ENCODE data around the gene HOXA9. TPM values are rescaled to one million over a fixed set of nuclear protein-coding genes. Genes with fewer than 3 reads are reported as not detected.

The HOXA9 gene
- total RNA-seq, 1 donor from 2014 or later: not detected

DNA sequence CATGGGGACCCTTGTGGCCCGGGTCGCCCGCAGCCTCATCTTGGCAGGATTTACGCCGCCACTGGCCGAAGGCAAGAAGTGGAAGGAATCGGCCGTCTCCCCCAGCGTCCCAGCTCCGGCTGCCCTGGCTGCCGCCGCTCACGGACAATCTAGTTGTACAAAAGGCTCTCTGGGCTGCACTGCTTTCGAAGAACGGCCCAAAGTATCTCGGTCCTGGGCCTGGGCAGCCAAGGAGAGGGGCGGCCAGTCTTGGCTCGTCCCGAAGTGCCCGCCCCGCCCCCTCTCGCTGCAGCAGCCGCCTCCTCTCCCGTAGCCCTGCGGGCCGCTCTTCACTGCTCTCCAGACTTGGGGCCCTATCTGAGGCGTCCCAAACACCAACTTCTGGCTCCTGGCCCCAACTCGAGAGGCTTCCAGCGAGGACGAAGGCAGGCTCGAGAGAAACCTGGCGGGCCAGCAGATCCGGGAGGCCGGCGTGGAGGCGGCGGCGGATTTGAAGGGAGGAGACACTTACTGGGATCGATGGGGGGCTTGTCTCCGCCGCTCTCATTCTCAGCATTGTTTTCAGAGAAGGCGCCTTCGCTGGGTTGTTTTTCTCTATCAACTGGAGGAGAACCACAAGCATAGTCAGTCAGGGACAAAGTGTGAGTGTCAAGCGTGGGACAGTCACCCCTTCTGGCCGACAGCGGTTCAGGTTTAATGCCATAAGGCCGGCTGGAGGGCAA lies 809 bp downstream of the HOXA9 start:
- FAIRE-seq (no peak), DNase-seq (ENCODE audit: low read depth) (no peak)
- Histone ChIP-seq H3K27me3 (ENCODE audit: control insufficient read depth, insufficient read depth, low read length) (peaks cover 75% of the 10 kb centered on the region), H3K36me3 (ENCODE audit: control insufficient read depth, insufficient read depth, low read length) (no peaks in the 10 kb centered on the region), H3K4me3 (ENCODE audit: low read depth, low read length) (no peak overlapping the region)
- TF ChIP-seq, protein P1, sequence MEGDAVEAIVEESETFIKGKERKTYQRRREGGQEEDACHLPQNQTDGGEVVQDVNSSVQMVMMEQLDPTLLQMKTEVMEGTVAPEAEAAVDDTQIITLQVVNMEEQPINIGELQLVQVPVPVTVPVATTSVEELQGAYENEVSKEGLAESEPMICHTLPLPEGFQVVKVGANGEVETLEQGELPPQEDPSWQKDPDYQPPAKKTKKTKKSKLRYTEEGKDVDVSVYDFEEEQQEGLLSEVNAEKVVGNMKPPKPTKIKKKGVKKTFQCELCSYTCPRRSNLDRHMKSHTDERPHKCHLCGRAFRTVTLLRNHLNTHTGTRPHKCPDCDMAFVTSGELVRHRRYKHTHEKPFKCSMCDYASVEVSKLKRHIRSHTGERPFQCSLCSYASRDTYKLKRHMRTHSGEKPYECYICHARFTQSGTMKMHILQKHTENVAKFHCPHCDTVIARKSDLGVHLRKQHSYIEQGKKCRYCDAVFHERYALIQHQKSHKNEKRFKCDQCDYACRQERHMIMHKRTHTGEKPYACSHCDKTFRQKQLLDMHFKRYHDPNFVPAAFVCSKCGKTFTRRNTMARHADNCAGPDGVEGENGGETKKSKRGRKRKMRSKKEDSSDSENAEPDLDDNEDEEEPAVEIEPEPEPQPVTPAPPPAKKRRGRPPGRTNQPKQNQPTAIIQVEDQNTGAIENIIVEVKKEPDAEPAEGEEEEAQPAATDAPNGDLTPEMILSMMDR (IDR thresholded peaks at IDR 0.05; ENCODE audit: insufficient read depth, low read length, severe bottlenecking): no peak

DNA sequence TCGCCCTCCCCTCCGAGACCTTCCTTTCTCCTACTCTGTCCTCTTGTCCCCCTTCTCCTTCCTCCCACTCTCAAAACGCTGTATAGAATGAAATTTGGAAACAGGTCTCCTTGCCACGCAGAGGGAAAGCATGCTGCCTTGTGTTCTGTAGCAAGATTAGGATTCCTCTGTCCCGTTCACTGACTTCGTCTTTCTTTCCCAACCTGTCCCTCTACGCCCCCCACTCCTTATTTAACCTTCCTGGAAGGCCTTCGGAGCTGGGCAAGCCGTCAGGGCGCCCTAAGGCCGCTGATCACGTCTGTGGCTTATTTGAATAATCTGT lies 1.3 kb downstream of the HOXA9 start:
- DNase-seq (ENCODE audit: low read depth) (no peak), FAIRE-seq (no peak)
- TF ChIP-seq, protein P1 (IDR thresholded peaks at IDR 0.05; ENCODE audit: insufficient read depth, low read length, severe bottlenecking): no peak
- Histone ChIP-seq H3K27me3 (ENCODE audit: control insufficient read depth, insufficient read depth, low read length) (peaks cover 77% of the 10 kb centered on the region), H3K36me3 (ENCODE audit: control insufficient read depth, insufficient read depth, low read length) (no peaks in the 10 kb centered on the region), H3K4me3 (ENCODE audit: low read depth, low read length) (no peak overlapping the region)

DNA sequence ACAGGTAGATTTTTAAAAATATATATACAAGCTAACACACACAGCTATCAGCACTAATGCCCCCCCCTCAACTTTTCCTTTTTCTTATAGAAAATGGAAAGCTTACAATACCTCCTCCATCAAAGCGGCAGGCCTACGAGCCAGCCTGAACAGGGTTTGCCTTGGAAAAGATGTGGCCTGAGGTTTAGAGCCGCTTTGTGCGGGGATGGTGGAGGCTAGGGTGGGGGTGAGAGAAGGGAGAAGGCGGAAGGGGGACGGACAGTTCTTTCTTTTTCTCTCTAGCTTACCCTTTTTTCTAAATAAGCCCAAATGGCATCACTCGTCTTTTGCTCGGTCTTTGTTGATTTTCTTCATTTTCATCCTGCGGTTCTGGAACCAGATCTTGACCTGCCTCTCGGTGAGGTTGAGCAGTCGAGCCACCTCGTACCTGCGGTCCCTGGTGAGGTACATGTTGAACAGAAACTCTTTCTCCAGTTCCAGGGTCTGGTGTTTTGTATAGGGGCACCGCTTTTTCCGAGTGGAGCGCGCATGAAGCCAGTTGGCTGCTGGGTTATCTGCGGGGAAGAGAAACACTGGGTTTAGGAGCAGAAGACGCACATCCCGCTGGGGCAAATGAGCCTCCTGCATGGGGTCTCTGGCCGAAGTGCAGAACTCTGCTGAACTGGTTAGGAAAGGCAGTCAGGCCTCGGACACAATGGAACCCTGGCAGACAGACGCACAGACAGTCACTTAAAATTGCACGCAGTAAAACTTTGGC lies 1.9 kb downstream of the HOXA9 start:
- FAIRE-seq (no peak), DNase-seq (ENCODE audit: low read depth) (no peak)
- peaks cover 78% of the 10 kb centered on the region for H3K27me3 ChIP-seq (ENCODE audit: control insufficient read depth, insufficient read depth, low read length)
- TF ChIP-seq, protein P1 (IDR thresholded peaks at IDR 0.05; ENCODE audit: insufficient read depth, low read length, severe bottlenecking): no peak
- no peaks in the 10 kb centered on the region for H3K36me3 ChIP-seq (ENCODE audit: control insufficient read depth, insufficient read depth, low read length)
- no peak overlapping the region for H3K4me3 ChIP-seq (ENCODE audit: low read depth, low read length)

DNA sequence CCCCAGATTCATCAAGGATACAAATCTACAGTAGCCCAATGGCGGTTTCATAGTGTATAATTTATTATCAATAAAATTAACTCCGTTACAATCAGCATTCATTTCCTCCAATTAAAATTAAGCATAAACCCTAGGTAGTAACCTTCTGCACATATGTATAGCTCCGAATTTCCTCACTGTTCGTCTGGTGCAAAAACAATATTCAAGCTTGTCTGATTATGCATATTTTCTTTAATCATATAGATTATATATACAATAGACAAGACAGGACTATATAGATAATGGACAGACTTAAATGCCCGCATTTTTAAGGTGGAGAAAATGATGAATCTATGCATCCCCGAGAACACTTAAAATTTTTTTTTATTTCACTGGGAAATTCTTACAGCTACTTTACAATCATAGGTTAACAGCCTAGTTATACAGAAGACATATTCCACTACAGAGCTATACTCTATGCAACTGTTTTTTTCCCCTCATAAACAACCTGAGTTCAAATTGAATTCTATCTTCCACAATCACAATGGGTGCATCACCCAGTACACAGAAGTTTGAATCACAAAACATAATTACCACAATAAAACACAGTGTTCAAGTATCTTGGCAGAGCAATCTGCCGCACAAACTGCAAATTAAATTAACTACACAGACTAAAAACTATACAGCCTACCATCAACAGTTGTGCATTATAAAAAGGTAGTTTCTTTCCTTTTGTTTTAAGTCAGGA lies 2.6 kb downstream of the HOXA9 start:
- DNase-seq (ENCODE audit: low read depth): no peak
- Histone ChIP-seq H3K36me3 (ENCODE audit: control insufficient read depth, insufficient read depth, low read length) (no peaks in the 10 kb centered on the region), H3K27me3 (ENCODE audit: control insufficient read depth, insufficient read depth, low read length) (peaks cover 78% of the 10 kb centered on the region), H3K4me3 (ENCODE audit: low read depth, low read length) (no peak overlapping the region)
- no peak for FAIRE-seq
- TF ChIP-seq, protein P1 (IDR thresholded peaks at IDR 0.05; ENCODE audit: insufficient read depth, low read length, severe bottlenecking): no peak

DNA sequence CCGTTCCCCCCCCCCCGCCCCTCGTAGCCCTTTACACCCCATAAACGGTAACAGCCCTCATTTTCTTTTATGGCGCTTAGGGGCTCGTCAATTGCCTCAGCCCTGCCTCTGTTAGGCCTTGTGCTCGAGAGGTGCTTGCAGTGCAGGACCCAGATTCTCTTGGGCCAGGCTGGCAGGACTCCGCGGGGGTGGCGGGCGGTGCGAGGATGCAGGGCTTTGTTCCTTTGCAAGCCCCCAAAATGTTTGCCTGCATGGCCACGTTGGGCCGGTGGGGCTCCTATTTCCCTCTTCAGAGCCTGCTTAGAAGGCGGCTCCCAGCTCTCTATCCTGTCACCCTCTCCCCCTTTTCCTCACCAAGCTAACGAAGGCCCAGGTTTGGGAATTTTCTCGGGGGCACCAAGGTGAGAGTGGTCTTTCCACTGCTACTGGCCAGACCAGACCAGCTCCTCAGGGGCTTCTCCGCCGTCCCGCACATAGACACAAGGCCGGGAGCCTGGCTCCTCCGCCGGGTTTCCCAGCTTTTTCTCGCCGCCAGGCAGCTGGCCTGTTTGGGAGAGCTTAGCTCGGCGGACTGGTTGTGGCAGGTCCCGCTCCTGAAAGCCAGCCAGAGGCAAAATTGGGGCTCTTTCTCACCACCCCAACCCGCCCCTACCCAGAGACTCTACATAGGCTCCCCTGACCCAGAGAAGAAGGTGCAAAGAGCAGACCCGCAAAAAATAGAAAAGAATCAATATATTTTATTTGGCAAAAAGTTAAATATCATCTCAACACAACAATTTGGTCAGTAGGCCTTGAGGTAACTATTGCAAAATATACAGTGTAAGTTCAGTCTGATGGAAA lies 3.4 kb downstream of the HOXA9 start:
- no peak overlapping the region for H3K4me3 ChIP-seq (ENCODE audit: low read depth, low read length)
- TF ChIP-seq, protein P1 (IDR thresholded peaks at IDR 0.05; ENCODE audit: insufficient read depth, low read length, severe bottlenecking): no peak
- H3K36me3 ChIP-seq (ENCODE audit: control insufficient read depth, insufficient read depth, low read length): no peaks in the 10 kb centered on the region
- peaks cover 77% of the 10 kb centered on the region for H3K27me3 ChIP-seq (ENCODE audit: control insufficient read depth, insufficient read depth, low read length)
- DNase-seq (ENCODE audit: low read depth) (no peak), FAIRE-seq (no peak)

All from bronchial epithelial cell (primary cell).